DND-41 (cell line): ENCODE data around the gene MAP3K7CL.

Source experiments
- ATAC-seq: fragments of 200-7000 bp; cut with Tn5 transposase; 3 replicates; pipeline ENCODE4 v1.9.1; 2021; ENCODE audit warnings: low read depth; ENCODE audit not compliant: insufficient read depth
- DNase-seq: peaks from one replicate; pipeline ENCODE4 v3.0.0-alpha.2; 2020
- H2AFZ ChIP-seq: 2 replicates; pipeline ENCODE4 v1.6.0; 2012; ENCODE audit warnings: low read depth, low read length
- H3K27ac ChIP-seq: 2 replicates; pipeline ENCODE4 v1.5.1; 2012; ENCODE audit warnings: low read length, inconsistent platforms
- H3K27me3 ChIP-seq: fragments of 200-600 bp; sonication (generic); 2 replicates; pipeline ENCODE4 v1.6.0; 2012; ENCODE audit warnings: low read length, mild to moderate bottlenecking, inconsistent platforms; ENCODE audit not compliant: insufficient read depth, poor library complexity
- H3K36me3 ChIP-seq: 2 replicates; pipeline ENCODE4 v1.5.1; 2012; ENCODE audit warnings: low read length, inconsistent platforms; ENCODE audit not compliant: insufficient read depth
- H3K4me1 ChIP-seq: 2 replicates; pipeline ENCODE4 v1.5.1; 2012; ENCODE audit warnings: mild to moderate bottlenecking, low read length; ENCODE audit not compliant: insufficient read depth
- H3K4me2 ChIP-seq: 2 replicates; pipeline ENCODE4 v1.6.0; 2012; ENCODE audit warnings: mild to moderate bottlenecking, moderate library complexity, low read length, inconsistent platforms; ENCODE audit not compliant: insufficient read depth
- H3K4me3 ChIP-seq, 2 experiments: fragments of 200-600 bp in 1 of 2; shearing (Covaris generic) in 1 of 2; 2 replicates each; pipeline ENCODE4 v1.5.1; 2012 to 2016; ENCODE audit warnings: inconsistent platforms in 2 of 2, low read length in 2 of 2, mild to moderate bottlenecking in 2 of 2, low read depth in 1 of 2, moderate library complexity in 1 of 2
- H3K79me2 ChIP-seq: 2 replicates; pipeline ENCODE4 v1.6.0; 2012; ENCODE audit warnings: low read length, inconsistent platforms; ENCODE audit not compliant: insufficient read depth
- H3K9ac ChIP-seq: 2 replicates; pipeline ENCODE4 v1.6.0; 2012; ENCODE audit warnings: low read depth, mild to moderate bottlenecking, inconsistent platforms, low read length, moderate library complexity
- H3K9me3 ChIP-seq: 2 replicates; pipeline ENCODE4 v1.5.1; 2012; ENCODE audit warnings: low read length, moderate library complexity, mild to moderate bottlenecking, inconsistent platforms; ENCODE audit not compliant: insufficient read depth, severe bottlenecking
- H4K20me1 ChIP-seq: 2 replicates; pipeline ENCODE4 v1.6.0; 2012; ENCODE audit warnings: low read length; ENCODE audit not compliant: insufficient read depth
- EZH2 ChIP-seq: IDR thresholded peaks from 3 replicates; pipeline ENCODE4 v1.6.1; 2012; ENCODE audit warnings: borderline replicate concordance, low read depth, mild to moderate bottlenecking, moderate library complexity, low read length, inconsistent platforms; ENCODE audit not compliant: severe bottlenecking
- TF ChIP-seq, protein P1 (sequence below): IDR thresholded peaks from 2 replicates; pipeline ENCODE4 v1.5.1; 2012; ENCODE audit warnings: borderline replicate concordance, low read length, moderate library complexity, mild to moderate bottlenecking; ENCODE audit not compliant: poor library complexity, severe bottlenecking; ENCODE audit errors: extremely low read depth

The MAP3K7CL gene

DNA sequence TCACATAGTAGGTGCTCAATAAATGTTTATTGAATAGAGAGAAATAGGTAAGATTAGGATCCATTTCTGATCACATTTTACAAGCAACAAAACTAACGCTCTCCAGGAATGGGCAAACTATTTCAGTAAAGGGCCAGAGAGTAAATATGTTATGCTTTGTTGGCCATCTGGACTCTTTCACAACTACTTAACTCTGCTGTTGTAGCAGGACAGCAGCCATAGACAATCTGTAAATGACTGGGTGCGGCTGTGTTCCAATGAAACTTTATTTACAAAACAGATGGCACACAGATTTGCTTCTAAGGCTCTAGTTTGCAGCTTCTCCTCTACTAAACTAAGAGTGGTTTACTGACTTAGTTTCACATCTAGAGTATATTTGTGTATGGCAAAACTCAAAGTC lies 85.3 kb downstream of the MAP3K7CL start:
- no peaks in the 10 kb centered on the region for H3K4me1 ChIP-seq
- DNase-seq (no peak), ATAC-seq (no peak)
- H3K27ac ChIP-seq, result no peak overlapping the region
- H3K36me3 ChIP-seq, result no peaks in the 10 kb centered on the region
- TF ChIP-seq, protein P1, sequence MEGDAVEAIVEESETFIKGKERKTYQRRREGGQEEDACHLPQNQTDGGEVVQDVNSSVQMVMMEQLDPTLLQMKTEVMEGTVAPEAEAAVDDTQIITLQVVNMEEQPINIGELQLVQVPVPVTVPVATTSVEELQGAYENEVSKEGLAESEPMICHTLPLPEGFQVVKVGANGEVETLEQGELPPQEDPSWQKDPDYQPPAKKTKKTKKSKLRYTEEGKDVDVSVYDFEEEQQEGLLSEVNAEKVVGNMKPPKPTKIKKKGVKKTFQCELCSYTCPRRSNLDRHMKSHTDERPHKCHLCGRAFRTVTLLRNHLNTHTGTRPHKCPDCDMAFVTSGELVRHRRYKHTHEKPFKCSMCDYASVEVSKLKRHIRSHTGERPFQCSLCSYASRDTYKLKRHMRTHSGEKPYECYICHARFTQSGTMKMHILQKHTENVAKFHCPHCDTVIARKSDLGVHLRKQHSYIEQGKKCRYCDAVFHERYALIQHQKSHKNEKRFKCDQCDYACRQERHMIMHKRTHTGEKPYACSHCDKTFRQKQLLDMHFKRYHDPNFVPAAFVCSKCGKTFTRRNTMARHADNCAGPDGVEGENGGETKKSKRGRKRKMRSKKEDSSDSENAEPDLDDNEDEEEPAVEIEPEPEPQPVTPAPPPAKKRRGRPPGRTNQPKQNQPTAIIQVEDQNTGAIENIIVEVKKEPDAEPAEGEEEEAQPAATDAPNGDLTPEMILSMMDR, result no peak
- TF ChIP-seq EZH2, result no peak
- no peak overlapping the region for H3K4me3 ChIP-seq
- no peak overlapping the region for H3K9ac ChIP-seq
- H3K27me3 ChIP-seq, result no peaks in the 10 kb centered on the region
- H3K79me2 ChIP-seq, result no peaks in the 10 kb centered on the region
- H3K4me2 ChIP-seq, result no peak overlapping the region
- H4K20me1 ChIP-seq, result no peaks in the 10 kb centered on the region
- no peak overlapping the region for H2AFZ ChIP-seq
- H3K9me3 ChIP-seq, result no peaks in the 10 kb centered on the region

DNA sequence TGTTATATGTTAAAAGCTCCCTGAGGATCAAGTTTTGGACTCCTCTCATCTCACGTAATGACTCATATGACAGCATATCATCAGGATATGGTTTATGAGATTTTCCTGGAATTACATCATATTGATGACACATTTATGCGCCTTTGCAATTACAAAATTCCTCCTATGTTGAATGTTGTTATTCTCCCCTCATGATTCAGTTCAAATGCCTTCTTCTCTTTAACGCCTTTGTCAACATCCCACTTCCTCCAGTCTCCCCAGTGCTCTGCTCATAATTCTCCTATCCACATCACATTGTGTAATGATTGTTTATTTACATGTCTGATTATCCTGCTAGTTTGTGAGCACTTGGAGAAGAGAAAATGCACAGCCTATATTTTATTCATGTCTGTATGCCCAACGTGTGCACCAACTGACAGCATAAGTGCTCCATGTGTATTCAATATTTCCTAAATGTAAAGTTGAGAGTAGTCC lies 87.4 kb downstream of the MAP3K7CL start:
- H2AFZ ChIP-seq, result no peak overlapping the region
- H3K4me3 ChIP-seq, result no peak overlapping the region
- no peak overlapping the region for H3K9ac ChIP-seq
- H3K4me2 ChIP-seq, result no peak overlapping the region
- TF ChIP-seq, protein P1, result no peak
- no peak for TF ChIP-seq EZH2
- no peaks in the 10 kb centered on the region for H3K9me3 ChIP-seq
- H3K4me1 ChIP-seq, result no peaks in the 10 kb centered on the region
- no peak for ATAC-seq
- H3K27ac ChIP-seq, result no peak overlapping the region
- no peaks in the 10 kb centered on the region for H3K79me2 ChIP-seq
- no peak for DNase-seq
- H3K36me3 ChIP-seq, result no peaks in the 10 kb centered on the region
- no peaks in the 10 kb centered on the region for H3K27me3 ChIP-seq
- no peaks in the 10 kb centered on the region for H4K20me1 ChIP-seq

DNA sequence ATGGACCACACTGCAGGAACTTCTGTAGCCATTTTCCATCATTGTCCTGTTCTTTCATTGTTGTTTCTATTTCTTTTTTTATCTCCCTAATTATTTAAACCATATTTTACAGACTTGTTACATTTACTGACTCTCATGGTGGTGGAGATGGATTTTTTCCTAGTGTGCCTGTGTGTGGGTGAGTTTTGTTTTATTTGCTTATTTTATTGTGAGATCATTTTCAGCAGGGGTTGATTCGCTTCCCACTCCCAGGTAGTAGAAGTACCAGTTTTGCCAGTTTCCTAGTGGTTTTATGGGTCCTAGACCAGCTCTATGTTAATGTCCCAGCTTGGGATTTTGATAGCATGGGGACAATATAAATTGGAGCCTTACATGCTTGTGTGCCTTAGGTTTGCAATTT lies 88.3 kb downstream of the MAP3K7CL start:
- Histone ChIP-seq H3K4me2 (no peak overlapping the region), H3K4me3 (no peak overlapping the region), H3K36me3 (no peaks in the 10 kb centered on the region), H3K9me3 (no peaks in the 10 kb centered on the region), H3K4me1 (no peaks in the 10 kb centered on the region), H2AFZ (no peak overlapping the region), H3K27me3 (no peaks in the 10 kb centered on the region), H4K20me1 (no peaks in the 10 kb centered on the region), H3K79me2 (no peaks in the 10 kb centered on the region), H3K9ac (no peak overlapping the region), H3K27ac (no peak overlapping the region)
- ATAC-seq (no peak), DNase-seq (no peak)
- no peak for TF ChIP-seq EZH2
- TF ChIP-seq, protein P1, result no peak

DNA sequence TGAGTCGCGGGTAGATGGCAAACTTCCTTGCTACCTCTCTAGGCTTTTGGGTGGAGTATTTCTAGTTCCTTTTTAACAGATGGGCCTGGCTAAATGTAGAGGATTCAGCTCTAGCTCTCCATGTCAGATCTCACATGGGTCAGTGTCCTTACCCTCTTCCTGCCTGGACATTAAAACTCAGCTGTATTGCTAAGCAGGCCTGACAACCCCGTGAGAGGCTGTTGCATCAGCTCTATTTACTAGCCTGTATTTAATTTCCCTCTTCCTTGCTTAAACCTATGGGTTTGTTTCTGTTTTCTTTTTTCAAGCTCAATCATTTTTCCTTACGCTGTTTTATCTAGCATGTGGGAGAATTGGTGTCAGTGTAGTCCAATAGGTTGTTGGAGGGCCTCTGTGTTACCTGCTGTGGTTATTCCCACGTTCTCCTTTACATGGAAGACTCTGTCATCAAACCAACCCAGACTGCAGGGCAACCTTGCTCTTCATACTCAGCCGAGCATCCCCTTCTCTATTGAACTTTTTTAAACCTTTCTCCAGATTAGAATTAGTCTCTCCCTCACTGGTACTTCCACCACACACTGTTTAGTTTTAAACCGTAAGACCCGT lies 88.8 kb downstream of the MAP3K7CL start:
- no peak for ATAC-seq
- no peak overlapping the region for H3K4me2 ChIP-seq

More for the DNA sequence above, 88.8 kb downstream of the MAP3K7CL start:
- H4K20me1 ChIP-seq, result no peaks in the 10 kb centered on the region
- H3K36me3 ChIP-seq, result no peaks in the 10 kb centered on the region
- H3K4me1 ChIP-seq, result no peaks in the 10 kb centered on the region
- no peak overlapping the region for H3K27ac ChIP-seq
- no peaks in the 10 kb centered on the region for H3K9me3 ChIP-seq
- no peak overlapping the region for H3K4me3 ChIP-seq
- H3K9ac ChIP-seq, result no peak overlapping the region
- no peaks in the 10 kb centered on the region for H3K27me3 ChIP-seq
- H2AFZ ChIP-seq, result no peak overlapping the region
- no peaks in the 10 kb centered on the region for H3K79me2 ChIP-seq
- TF ChIP-seq, protein P1, result no peak
- DNase-seq, result no peak
